ENCODE measurements around the gene LMBR1L.

GRCh38 chr12:49160399-49160798 is 49.8 kb upstream of the LMBR1L start:
- TF ChIP-seq CTCF (IDR thresholded peaks at IDR 0.05; ENCODE audit: low read depth, low read length) (no peak), EZH2phosphoT487 (IDR thresholded peaks at IDR 0.05; ENCODE audit: low read depth) (no peak)
